ENCODE results near the gene TTC28. TPM values are rescaled to one million over a fixed set of nuclear protein-coding genes. Genes with fewer than 3 reads are reported as not detected.

Gene TTC28
- total RNA-seq, 1 donor from 2014 or later = 70.8 TPM

DNA sequence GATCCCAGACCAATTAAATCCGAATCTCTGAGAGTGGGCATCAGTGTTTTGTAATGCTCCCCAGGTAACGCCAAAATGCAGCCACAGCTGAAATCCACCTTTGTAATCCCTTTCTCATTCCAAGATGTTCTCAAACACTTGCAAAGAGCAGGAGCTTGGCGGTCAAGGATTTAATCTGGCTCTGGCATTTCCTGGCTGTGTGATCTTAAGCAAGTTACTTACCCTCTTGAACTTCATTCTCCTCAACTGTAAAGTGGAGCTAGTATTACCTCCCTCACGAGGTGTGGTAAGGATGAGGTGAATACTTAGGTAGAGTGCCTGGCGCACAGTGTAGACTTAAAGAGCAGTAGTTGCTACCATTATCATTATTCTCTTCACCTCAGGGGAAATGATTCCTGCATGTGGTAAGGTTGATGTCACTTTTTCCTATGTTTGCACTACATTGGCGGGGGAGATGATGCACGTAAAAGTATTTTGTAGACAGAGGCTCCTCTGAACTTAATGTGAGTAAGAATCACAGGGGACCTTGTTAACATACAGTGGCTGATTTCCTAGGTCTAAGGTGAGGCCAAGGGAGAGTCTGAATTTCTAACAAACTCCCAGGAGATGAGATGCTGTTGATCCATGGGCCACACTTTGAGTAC is 550.2 kb downstream of the TTC28 start:
- TF ChIP-seq, protein P1, sequence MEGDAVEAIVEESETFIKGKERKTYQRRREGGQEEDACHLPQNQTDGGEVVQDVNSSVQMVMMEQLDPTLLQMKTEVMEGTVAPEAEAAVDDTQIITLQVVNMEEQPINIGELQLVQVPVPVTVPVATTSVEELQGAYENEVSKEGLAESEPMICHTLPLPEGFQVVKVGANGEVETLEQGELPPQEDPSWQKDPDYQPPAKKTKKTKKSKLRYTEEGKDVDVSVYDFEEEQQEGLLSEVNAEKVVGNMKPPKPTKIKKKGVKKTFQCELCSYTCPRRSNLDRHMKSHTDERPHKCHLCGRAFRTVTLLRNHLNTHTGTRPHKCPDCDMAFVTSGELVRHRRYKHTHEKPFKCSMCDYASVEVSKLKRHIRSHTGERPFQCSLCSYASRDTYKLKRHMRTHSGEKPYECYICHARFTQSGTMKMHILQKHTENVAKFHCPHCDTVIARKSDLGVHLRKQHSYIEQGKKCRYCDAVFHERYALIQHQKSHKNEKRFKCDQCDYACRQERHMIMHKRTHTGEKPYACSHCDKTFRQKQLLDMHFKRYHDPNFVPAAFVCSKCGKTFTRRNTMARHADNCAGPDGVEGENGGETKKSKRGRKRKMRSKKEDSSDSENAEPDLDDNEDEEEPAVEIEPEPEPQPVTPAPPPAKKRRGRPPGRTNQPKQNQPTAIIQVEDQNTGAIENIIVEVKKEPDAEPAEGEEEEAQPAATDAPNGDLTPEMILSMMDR (IDR thresholded peaks at IDR 0.05; ENCODE audit: unreplicated experiment) = no peak
- no peak overlapping the region for H3K27ac Mint-ChIP-seq (ENCODE audit: unreplicated experiment)
- DNase-seq (ENCODE audit: low spot score) = no peak

DNA sequence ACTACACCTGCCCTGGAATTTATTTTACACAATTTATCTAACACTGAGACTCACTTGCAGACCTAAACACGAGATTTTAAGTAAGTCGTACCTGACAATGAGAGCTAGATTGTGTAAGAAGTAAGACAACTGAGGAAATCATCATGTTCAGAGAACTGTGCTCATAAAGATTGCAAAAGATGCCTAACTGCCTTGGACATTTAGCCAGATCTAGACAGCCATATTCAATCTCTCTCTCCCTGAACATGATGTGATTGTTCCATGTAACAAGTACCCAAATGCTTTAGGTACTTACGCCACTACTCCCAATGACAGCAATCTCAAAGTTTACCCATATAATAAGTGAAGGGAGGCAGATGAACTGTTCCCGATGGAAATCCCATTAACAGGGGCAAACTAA is 550.8 kb downstream of the TTC28 start:
- TF ChIP-seq, protein P1 (IDR thresholded peaks at IDR 0.05; ENCODE audit: unreplicated experiment) = no peak
- no peaks in the 10 kb centered on the region for H3K9me3 Mint-ChIP-seq (ENCODE audit: unreplicated experiment)
- peaks cover 6% of the 10 kb centered on the region for H3K36me3 Mint-ChIP-seq (ENCODE audit: low read depth, unreplicated experiment)
- H3K27me3 Mint-ChIP-seq (ENCODE audit: unreplicated experiment) = peaks cover 2% of the 10 kb centered on the region
- no peaks in the 10 kb centered on the region for H3K4me1 Mint-ChIP-seq (ENCODE audit: unreplicated experiment)
- DNase-seq (ENCODE audit: low spot score) = no peak
- H3K27ac Mint-ChIP-seq (ENCODE audit: unreplicated experiment) = no peak overlapping the region
- no peak overlapping the region for H3K4me3 Mint-ChIP-seq (ENCODE audit: unreplicated experiment)

More for the DNA sequence above, 550.2 kb downstream of the TTC28 start:
- Mint-ChIP-seq H3K9me3 (ENCODE audit: unreplicated experiment) (no peaks in the 10 kb centered on the region), H3K27me3 (ENCODE audit: unreplicated experiment) (peaks cover 2% of the 10 kb centered on the region), H3K4me3 (ENCODE audit: unreplicated experiment) (no peak overlapping the region), H3K4me1 (ENCODE audit: unreplicated experiment) (no peaks in the 10 kb centered on the region), H3K36me3 (ENCODE audit: low read depth, unreplicated experiment) (peaks cover 6% of the 10 kb centered on the region)

DNA sequence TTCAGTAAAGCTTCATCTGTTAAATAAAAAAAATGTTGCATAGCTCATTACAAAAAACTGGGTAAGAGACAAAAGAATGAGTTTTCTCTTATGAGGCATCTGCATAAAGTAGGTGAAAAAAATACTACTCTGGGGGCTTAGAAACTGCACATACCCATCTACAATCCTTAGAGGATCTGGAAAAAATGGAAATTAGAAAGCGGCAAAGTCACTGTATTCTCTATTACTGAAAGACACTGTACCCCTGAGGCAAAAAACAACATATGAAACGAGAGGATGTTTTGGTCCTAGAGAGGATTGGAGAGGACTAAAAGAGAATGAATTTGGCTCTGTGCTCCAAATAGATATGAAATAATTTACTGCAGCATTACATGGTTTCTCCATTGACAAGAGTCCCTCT is 553.8 kb downstream of the TTC28 start:
- no peaks in the 10 kb centered on the region for H3K4me1 Mint-ChIP-seq (ENCODE audit: unreplicated experiment)
- H3K9me3 Mint-ChIP-seq (ENCODE audit: unreplicated experiment) = no peaks in the 10 kb centered on the region
- no peak overlapping the region for H3K27ac Mint-ChIP-seq (ENCODE audit: unreplicated experiment)
- H3K27me3 Mint-ChIP-seq (ENCODE audit: unreplicated experiment) = peaks cover 2% of the 10 kb centered on the region
- TF ChIP-seq, protein P1 (IDR thresholded peaks at IDR 0.05; ENCODE audit: unreplicated experiment) = no peak
- H3K4me3 Mint-ChIP-seq (ENCODE audit: unreplicated experiment) = no peak overlapping the region
- no peaks in the 10 kb centered on the region for H3K36me3 Mint-ChIP-seq (ENCODE audit: low read depth, unreplicated experiment)
- no peak for DNase-seq (ENCODE audit: low spot score)

DNA sequence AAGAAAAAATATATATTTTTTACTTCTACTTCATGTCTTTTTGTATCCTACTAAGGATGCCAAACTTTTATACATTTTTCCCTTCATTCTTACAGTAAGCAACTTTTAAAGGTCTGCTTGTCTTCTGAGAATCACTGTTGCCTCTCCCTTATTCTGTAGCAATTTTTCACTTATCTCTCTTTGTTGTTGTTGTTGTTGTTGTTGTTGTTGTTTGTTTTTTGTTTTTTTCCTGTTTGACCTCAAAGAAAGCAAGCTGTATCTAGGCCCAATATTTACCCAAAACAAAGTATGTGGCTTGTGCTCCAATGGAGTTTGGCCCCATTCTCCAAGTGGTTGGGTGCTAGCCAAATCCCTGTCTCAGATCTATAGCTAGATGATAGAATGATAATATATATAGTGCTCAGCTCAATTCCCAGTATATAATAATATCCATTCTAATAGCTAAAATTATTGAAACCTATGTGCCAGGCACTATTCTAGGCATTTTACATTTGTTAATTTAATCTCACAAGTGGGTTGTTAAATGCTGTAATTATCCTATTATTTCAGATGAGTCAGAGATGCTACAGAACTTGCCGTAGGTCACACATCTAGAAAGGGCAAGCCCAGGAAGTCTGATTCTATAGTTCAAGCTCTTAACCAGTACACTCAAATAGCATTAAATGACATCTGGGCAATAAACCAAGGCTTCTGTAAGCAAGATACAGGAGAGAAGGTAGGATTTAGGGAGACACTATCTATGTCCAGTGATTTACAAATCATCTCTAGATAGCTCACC is 555.5 kb downstream of the TTC28 start:
- peaks cover 2% of the 10 kb centered on the region for H3K27me3 Mint-ChIP-seq (ENCODE audit: unreplicated experiment)
- no peaks in the 10 kb centered on the region for H3K4me1 Mint-ChIP-seq (ENCODE audit: unreplicated experiment)

More for the DNA sequence above, 555.5 kb downstream of the TTC28 start:
- Mint-ChIP-seq H3K27ac (ENCODE audit: unreplicated experiment) (no peak overlapping the region), H3K36me3 (ENCODE audit: low read depth, unreplicated experiment) (no peaks in the 10 kb centered on the region), H3K9me3 (ENCODE audit: unreplicated experiment) (no peaks in the 10 kb centered on the region), H3K4me3 (ENCODE audit: unreplicated experiment) (no peak overlapping the region)
- DNase-seq (ENCODE audit: low spot score) = no peak
- TF ChIP-seq, protein P1 (IDR thresholded peaks at IDR 0.05; ENCODE audit: unreplicated experiment) = no peak

Data from endothelial cell (in vitro differentiated cells).